Parathyroid adenoma (tissue), 2 donors: ENCODE data around the gene THSD4.

Source experiments
- H2AFZ ChIP-seq: fragments of 300-600 bp; sonication (generic); one replicate; pipeline ENCODE4 v1.7.0; 2017; ENCODE audit warnings: antibody characterized with exemption, mild to moderate bottlenecking
- H3K27ac ChIP-seq: fragments of 300-600 bp; sonication (generic); one replicate; pipeline ENCODE4 v1.7.0; 2017
- H3K27me3 ChIP-seq: fragments of 300-600 bp; sonication (generic); one replicate; pipeline ENCODE4 v1.7.0; 2017; ENCODE audit warnings: low read length; ENCODE audit not compliant: control insufficient read depth, insufficient read depth
- H3K36me3 ChIP-seq: fragments of 300-600 bp; sonication (generic); one replicate; pipeline ENCODE4 v1.7.0; 2017; ENCODE audit warnings: low read length; ENCODE audit not compliant: control insufficient read depth, insufficient read depth
- H3K4me1 ChIP-seq: fragments of 300-600 bp; sonication (generic); one replicate; pipeline ENCODE4 v1.7.0; 2017; ENCODE audit warnings: control low read depth
- H3K4me2 ChIP-seq: fragments of 300-600 bp; sonication (generic); one replicate; pipeline ENCODE4 v1.7.0; 2017; ENCODE audit warnings: low read length
- H3K4me3 ChIP-seq: fragments of 300-600 bp; sonication (generic); one replicate; pipeline ENCODE4 v1.7.0; 2017; ENCODE audit warnings: low read depth, low read length
- H3K79me2 ChIP-seq: fragments of 300-600 bp; sonication (generic); one replicate; pipeline ENCODE4 v1.7.0; 2017; ENCODE audit warnings: control low read depth
- H3K9ac ChIP-seq: fragments of 300-600 bp; sonication (generic); one replicate; pipeline ENCODE4 v1.7.0; 2017; ENCODE audit warnings: mild to moderate bottlenecking
- H3K9me3 ChIP-seq: fragments of 300-600 bp; sonication (generic); one replicate; pipeline ENCODE4 v1.7.0; 2017; ENCODE audit warnings: low read length; ENCODE audit not compliant: control insufficient read depth
- TF ChIP-seq, protein P1 (sequence below): fragments of 300-600 bp; sonication (generic); IDR thresholded peaks from one replicate; pipeline ENCODE4 v1.7.0; 2017; ENCODE audit warnings: antibody characterized with exemption, mild to moderate bottlenecking
- donor health status: primary hyperparathyroidism.

The THSD4 gene

GRCh38 chr15:71489570-71489969, 374.3 kb downstream of the THSD4 start:
- Histone ChIP-seq H3K4me1 (no peaks in the 10 kb centered on the region), H3K27ac (no peak overlapping the region), H3K36me3 (no peaks in the 10 kb centered on the region), H3K79me2 (no peaks in the 10 kb centered on the region), H3K27me3 (no peaks in the 10 kb centered on the region), H2AFZ (no peak overlapping the region), H3K4me2 (no peak overlapping the region), H3K9ac (no peak overlapping the region), H3K4me3 (no peak overlapping the region), H3K9me3 (no peaks in the 10 kb centered on the region)
- TF ChIP-seq, protein P1, sequence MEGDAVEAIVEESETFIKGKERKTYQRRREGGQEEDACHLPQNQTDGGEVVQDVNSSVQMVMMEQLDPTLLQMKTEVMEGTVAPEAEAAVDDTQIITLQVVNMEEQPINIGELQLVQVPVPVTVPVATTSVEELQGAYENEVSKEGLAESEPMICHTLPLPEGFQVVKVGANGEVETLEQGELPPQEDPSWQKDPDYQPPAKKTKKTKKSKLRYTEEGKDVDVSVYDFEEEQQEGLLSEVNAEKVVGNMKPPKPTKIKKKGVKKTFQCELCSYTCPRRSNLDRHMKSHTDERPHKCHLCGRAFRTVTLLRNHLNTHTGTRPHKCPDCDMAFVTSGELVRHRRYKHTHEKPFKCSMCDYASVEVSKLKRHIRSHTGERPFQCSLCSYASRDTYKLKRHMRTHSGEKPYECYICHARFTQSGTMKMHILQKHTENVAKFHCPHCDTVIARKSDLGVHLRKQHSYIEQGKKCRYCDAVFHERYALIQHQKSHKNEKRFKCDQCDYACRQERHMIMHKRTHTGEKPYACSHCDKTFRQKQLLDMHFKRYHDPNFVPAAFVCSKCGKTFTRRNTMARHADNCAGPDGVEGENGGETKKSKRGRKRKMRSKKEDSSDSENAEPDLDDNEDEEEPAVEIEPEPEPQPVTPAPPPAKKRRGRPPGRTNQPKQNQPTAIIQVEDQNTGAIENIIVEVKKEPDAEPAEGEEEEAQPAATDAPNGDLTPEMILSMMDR = no peak

DNA sequence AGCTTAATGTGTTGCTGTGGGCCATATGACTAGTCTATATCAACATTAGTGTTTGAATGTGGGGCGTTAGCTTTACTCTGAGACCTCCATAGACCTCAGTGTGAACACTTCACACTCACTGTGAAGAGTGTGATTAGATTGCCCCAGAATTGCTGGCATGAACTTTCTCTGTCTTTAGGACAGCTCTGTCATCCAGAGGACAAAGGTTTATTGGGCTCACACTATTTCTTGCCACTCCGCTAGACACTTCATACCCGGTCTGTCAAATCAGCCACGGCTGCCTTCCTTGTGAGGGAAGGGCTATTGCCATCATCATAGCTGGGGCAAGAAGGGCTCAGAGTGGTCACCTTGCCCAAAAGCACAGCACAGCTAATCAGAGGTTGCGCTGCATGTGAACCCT, 378.3 kb downstream of the THSD4 start:
- Histone ChIP-seq H3K36me3 (no peaks in the 10 kb centered on the region), H3K4me2 (no peak overlapping the region), H2AFZ (no peak overlapping the region), H3K79me2 (no peaks in the 10 kb centered on the region), H3K4me3 (no peak overlapping the region), H3K4me1 (no peaks in the 10 kb centered on the region), H3K27ac (no peak overlapping the region), H3K27me3 (no peaks in the 10 kb centered on the region), H3K9ac (no peak overlapping the region), H3K9me3 (no peaks in the 10 kb centered on the region)
- TF ChIP-seq, protein P1 = no peak

DNA sequence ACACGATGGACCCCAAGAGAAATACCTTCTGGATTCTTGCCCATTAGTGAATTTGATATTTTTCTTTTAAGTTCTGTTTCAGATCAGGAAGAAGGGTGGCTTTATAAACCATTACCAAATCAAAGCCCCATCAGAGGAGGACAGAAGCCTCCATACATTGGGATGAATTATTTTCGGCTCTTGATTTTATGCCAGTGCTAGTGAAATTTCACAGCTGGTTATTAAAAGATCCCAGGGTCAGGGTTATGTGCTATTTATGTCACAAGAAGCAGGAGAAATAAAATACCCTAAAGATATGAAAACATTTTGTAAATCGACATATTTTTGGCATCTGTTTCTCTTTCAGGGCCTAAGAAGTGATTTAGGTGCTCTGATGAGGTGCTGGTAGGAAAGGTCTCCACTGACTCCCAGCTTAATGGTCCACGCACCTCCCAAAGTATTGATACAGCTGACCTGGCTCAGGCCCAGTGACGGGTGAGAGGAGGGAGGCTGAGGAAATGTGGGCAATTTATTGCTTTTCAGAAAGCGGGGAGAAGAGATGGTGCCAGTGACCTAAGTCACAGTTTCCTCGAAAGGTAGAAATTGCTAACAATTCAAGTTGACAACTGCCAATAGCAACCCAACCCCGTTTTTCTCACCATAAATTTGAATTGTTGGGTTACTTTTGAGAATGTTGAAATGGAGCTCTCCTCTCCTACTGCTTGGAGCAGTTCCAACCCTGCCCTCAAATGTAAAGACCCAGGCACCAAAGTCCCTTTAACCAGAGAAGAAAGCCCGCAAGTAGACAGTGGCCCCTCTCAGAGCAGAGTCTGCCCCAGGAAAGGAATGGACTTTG, 379.5 kb downstream of the THSD4 start:
- H3K4me3 ChIP-seq = no peak overlapping the region
- H3K4me2 ChIP-seq = no peak overlapping the region
- no peaks in the 10 kb centered on the region for H3K9me3 ChIP-seq
- TF ChIP-seq, protein P1 = no peak
- no peaks in the 10 kb centered on the region for H3K79me2 ChIP-seq
- H3K4me1 ChIP-seq = no peaks in the 10 kb centered on the region
- H2AFZ ChIP-seq = no peak overlapping the region
- H3K9ac ChIP-seq = no peak overlapping the region
- H3K36me3 ChIP-seq = no peaks in the 10 kb centered on the region
- H3K27ac ChIP-seq = no peak overlapping the region
- no peaks in the 10 kb centered on the region for H3K27me3 ChIP-seq

- no peak overlapping the region for H3K27ac ChIP-seq
- no peak overlapping the region for H3K4me3 ChIP-seq
- no peaks in the 10 kb centered on the region for H3K9me3 ChIP-seq
- no peaks in the 10 kb centered on the region for H3K4me1 ChIP-seq
- no peak overlapping the region for H3K9ac ChIP-seq
- H3K27me3 ChIP-seq = no peaks in the 10 kb centered on the region
- no peaks in the 10 kb centered on the region for H3K79me2 ChIP-seq
- TF ChIP-seq, protein P1 = no peak
- H3K36me3 ChIP-seq = no peaks in the 10 kb centered on the region
- H3K4me2 ChIP-seq = no peak overlapping the region
- H2AFZ ChIP-seq = no peak overlapping the region
These were observed 380.1 kb downstream of the THSD4 start for GRCh38 chr15:71495398-71495780.
